Body of pancreas (tissue), 4 donors: ENCODE results near the gene USP50. TPM values are rescaled to one million over a fixed set of nuclear protein-coding genes. Genes with fewer than 3 reads are reported as not detected.

ENCODE experiments used
- ATAC-seq: fragments of 150-250 bp; one replicate; pipeline ENCODE4 v1.9.1; 2016
- DNase-seq, 4 donors: peaks; one replicate each; pipeline ENCODE4 v3.0.0-alpha.2; 2019
- H3K27ac ChIP-seq, 4 donors: fragments of 200-600 bp; sonication (generic); 1 replicate in 3 of 4; 2 replicates in 1 of 4; pipeline versions ENCODE4 v1.5.1 to v1.6.1; 2016 to 2019; ENCODE audit warnings: mild to moderate bottlenecking in 1 of 4, mixed read lengths in 1 of 4, moderate library complexity in 1 of 4
- H3K27me3 ChIP-seq, 2 donors: fragments of 200-600 bp; sonication (generic); one replicate each; pipeline ENCODE4 v1.6.0; 2016; ENCODE audit warnings: mild to moderate bottlenecking in 1 of 2
- H3K36me3 ChIP-seq, 2 donors: fragments of 200-600 bp; sonication (generic); replicated peaks in 1 of 2; 2 replicates each; pipeline ENCODE4 v1.5.1; 2016; ENCODE audit warnings: low read depth in 2 of 2; ENCODE audit not compliant: insufficient read depth in 1 of 2
- H3K4me1 ChIP-seq: fragments of 200-600 bp; sonication (generic); one replicate; pipeline ENCODE4 v1.6.0; 2016
- H3K4me3 ChIP-seq, 2 donors: fragments of 200-600 bp; sonication (generic); 1 replicate in 1 of 2; 2 replicates in 1 of 2; pipeline ENCODE4 v1.5.1; 2016 to 2019
- H3K9me3 ChIP-seq, 3 donors: fragments of 200-600 bp; sonication (generic); 1 replicate in 2 of 3; 2 replicates in 1 of 3; pipeline ENCODE4 v1.5.1; 2016
- CTCF ChIP-seq, 7 experiments: fragments of 450-650 bp in 4 of 7; fragments of 200-600 bp in 3 of 7; sonication (generic) in 3 of 7; IDR thresholded peaks; one replicate each; pipeline ENCODE4 v1.5.1; 2016 to 2019; ENCODE audit warnings: antibody characterized with exemption in 7 of 7
- POLR2A ChIP-seq, 3 donors: fragments of 450-650 bp; IDR thresholded peaks; one replicate each; pipeline ENCODE4 v1.6.1; 2016; ENCODE audit warnings: antibody characterized with exemption in 3 of 3, mild to moderate bottlenecking in 2 of 3
- WGBS, 2 donors: methylation state at CpG; one replicate each; pipeline ENCODE4 v1.1.5; 2017; 5-methylcytosine and 5-hydroxymethylcytosine counted together
- intact Hi-C: fragments of 100-400 bp; cut with DNase I; formaldehyde crosslinking; loops from one replicate; pipeline ENCODE4 v1.15.1; 2023
- total RNA-seq, 2 donors: library from RNA; depleted of rRNA; stranded (reverse); fragments of >200 nt; gene quantifications; one replicate each; pipeline ENCODE4 v1.1.0, GENCODE V29; 2016

USP50 gene
- total RNA-seq, 2 donors from 2014 or later, result not detected

- H3K4me1 ChIP-seq, result no peaks in the 10 kb centered on the region
Observed at GRCh38 chr15:50485389-50485788, 61.1 kb downstream of the USP50 start.

GRCh38 chr15:50484781-50485180 lies 61.7 kb downstream of the USP50 start:
- intact Hi-C loops, result no loop called here
- no peaks in the 10 kb centered on the region for H3K9me3 ChIP-seq
- H3K4me1 ChIP-seq, result no peaks in the 10 kb centered on the region
- H3K4me3 ChIP-seq, result no peak overlapping the region
- ATAC-seq (no peak), DNase-seq (no peak)
- H3K27me3 ChIP-seq, result no peaks in the 10 kb centered on the region
- H3K27ac ChIP-seq, result no peak overlapping the region
- H3K36me3 ChIP-seq, result peaks cover 0 to 17% of the 10 kb centered on the region in 2 donors
- TF ChIP-seq POLR2A (IDR thresholded peaks at IDR 0.05), result no peak
- no peak for TF ChIP-seq CTCF (IDR thresholded peaks at IDR 0.05)
- WGBS, 2 donors, result 81 to 94% methylated on average over 1 of the region's 1 CpG

More at GRCh38 chr15:50485389-50485788, 61.1 kb downstream of the USP50 start:
- DNase-seq, result no peak
- ATAC-seq, result no peak
- Histone ChIP-seq H3K4me3 (no peak overlapping the region), H3K9me3 (no peaks in the 10 kb centered on the region), H3K27ac (no peak overlapping the region), H3K27me3 (no peaks in the 10 kb centered on the region), H3K36me3 (peaks cover 0 to 19% of the 10 kb centered on the region in 2 donors)
- intact Hi-C loops, result no loop called here
- no peak for TF ChIP-seq CTCF (IDR thresholded peaks at IDR 0.05)
- no peak for TF ChIP-seq POLR2A (IDR thresholded peaks at IDR 0.05)
- WGBS, 2 donors, result 96 to 98% methylated on average over 3 of the region's 3 CpGs

GRCh38 chr15:50476143-50476542 lies 70.3 kb downstream of the USP50 start:
- H3K36me3 ChIP-seq, result peaks cover 8 to 15% of the 10 kb centered on the region in 2 donors
- H3K9me3 ChIP-seq, result no peaks in the 10 kb centered on the region
- WGBS, 2 donors, result 79 to 80% methylated on average over 12 of the region's 12 CpGs
- no peak for TF ChIP-seq POLR2A (IDR thresholded peaks at IDR 0.05)
- no peak for TF ChIP-seq CTCF (IDR thresholded peaks at IDR 0.05)
- H3K27ac ChIP-seq, result no peak overlapping the region
- no peak overlapping the region for H3K4me3 ChIP-seq
- ATAC-seq (no peak), DNase-seq (no peak)
- H3K4me1 ChIP-seq, result no peaks in the 10 kb centered on the region
- intact Hi-C loops, result no loop called here
- H3K27me3 ChIP-seq, result no peaks in the 10 kb centered on the region

- Histone ChIP-seq H3K27me3 (no peaks in the 10 kb centered on the region), H3K36me3 (peaks cover 0 to 2% of the 10 kb centered on the region in 2 donors), H3K4me1 (no peaks in the 10 kb centered on the region), H3K9me3 (no peaks in the 10 kb centered on the region), H3K4me3 (no peak overlapping the region), H3K27ac (no peak overlapping the region)
- intact Hi-C loops, result no loop called here
- WGBS, 2 donors, result 90% methylated on average over 2 of the region's 2 CpGs
- no peak for DNase-seq
- ATAC-seq, result no peak
- no peak for TF ChIP-seq CTCF (IDR thresholded peaks at IDR 0.05)
- TF ChIP-seq POLR2A (IDR thresholded peaks at IDR 0.05), result no peak
Observed at GRCh38 chr15:50471072-50471471, 75.4 kb downstream of the USP50 start.
